Activated CD8-positive, alpha-beta memory T cell treated with anti-CD3 and anti-CD28 coated beads, Interleukin-2, amount 50 U/mL, for 4 hours (primary cell): Measurements from ENCODE around the gene CA11.
A peak's percentile ranks its signal among the peaks of the same experiment; 100 is the strongest.
"Not testable (repeated sequence)": the region's sequence is repeated elsewhere in the genome, so short reads cannot be mapped to it uniquely, and the experiment has no call there.

Source experiments
- DNase-seq: peaks from one replicate; pipeline ENCODE4 v3.0.0-alpha.2; 2020

Gene CA11

DNA sequence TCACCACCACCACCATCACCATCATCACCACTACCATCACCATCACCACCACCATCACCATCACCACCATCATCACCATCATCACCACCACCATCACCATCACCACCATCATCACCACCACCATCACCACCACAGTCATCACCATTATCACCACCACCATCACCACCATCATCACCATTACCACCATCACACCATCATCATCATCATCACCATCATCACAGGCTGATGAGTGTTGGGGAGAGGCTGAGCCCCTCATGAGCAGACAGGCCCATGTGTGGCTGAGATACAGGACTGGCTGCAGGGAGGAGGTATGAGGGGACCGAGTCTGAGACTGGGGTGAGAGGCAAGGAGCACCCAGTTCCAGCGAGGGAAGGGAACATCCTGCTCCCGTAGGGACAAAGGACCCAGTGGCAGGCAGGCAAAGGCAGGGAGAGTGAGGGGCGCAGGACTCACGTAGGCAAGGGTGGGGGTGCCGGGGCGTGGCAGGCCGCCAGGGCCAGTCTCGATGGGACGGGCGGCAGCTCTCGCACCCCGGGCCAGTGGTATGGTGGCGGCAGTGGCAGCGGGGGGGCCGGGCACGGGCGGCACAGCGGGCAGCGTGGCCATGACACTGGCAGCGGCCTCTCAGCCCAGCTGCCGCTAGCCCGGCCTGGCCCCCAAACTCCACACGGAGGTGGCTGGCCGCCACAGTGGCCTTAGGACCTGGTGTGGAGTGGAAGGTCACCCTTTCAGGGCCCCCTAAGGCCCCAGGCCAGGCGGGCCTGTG lies 24.1 kb upstream of the CA11 start:
- DNase-seq = no peak

GRCh38 chr19:48668761-48669160 lies 22.8 kb upstream of the CA11 start:
- DNase-seq = no peak

DNA sequence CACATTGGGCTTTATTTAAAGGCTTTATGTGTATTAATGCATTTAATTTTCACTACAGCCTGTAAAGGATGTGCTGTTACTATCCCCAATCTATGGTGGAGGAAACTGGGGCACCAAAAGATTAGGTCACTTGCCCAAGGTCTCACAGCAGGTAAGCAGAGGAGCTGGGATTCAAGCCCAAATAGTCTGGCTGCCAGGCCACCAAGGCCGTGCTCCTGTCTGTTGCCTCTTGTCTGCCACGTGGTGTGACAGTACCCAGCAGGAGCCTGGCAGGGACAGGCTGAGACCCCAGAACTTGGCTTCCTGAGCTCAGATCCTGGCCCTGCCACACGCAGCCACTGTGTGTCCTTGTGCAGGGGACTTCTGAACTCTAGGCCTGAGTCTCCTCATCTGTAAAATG lies 22.3 kb upstream of the CA11 start:
- no peak for DNase-seq

GRCh38 chr19:48665786-48666185 lies 19.8 kb upstream of the CA11 start:
- no peak for DNase-seq

DNA sequence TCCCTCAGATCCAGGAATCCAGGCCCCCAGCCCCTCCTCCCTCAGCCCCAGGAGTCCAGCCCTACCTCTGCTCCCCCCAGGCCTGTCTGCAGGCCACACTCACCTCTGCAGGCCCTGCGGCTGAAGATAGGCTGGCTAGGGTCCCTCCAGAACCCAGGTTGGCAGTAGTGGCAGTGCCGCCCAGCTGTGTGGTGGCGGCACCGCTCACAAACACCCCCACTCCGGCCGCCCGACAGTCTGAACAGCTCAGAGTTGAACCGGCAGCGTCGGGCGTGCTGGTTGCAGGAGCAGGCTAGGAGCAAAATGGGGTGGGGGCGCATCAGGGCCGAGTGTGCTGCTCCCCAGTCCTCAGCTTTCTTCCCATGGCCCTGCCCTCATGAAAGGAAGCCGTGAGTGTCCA lies 18.5 kb upstream of the CA11 start:
- no peak for DNase-seq

- no peak for DNase-seq
These were observed 17.7 kb upstream of the CA11 start for GRCh38 chr19:48663667-48664066.

- no peak for DNase-seq
These were observed 15.7 kb upstream of the CA11 start for GRCh38 chr19:48661711-48662090.

DNA sequence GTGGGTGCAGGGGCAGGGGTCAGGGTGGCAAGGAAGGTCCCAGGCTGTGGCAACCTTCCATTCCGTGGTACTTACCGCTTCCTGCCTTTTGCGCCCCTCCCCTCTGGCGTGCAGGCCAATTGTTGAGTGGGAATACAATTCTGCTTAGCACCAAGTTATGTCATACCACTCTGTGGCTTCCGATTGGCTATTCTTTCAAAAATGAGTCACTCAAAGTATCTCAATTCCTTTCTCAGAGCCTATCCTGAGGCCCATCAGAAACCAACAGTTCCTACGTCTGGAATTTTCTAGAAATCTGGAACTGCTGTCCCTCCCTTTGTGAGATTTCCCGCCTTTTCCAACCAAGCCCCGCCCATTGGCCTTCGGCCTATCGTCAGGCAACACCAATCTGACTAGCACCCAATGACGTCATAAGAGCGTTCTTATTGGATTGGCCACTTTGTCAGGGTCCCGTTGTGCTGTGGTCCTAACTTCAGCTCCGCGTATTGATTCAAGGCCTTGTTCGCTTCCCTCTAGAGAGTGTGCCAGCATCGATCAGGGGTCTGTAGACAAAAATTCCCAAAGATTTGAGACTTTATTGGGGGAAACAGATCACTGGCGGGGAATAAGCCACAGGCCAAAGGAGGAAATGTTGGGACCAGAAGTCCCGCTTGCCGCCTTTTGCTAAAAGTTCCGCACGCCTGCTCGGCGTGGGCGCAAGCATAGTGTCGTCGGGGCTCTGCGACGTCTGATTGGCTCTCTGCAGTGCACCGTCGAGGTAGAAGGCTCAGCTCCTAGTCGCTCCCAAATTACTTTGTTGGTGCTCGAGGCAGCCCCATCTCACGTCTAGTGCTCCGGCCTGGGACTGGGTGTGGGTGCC lies 15.1 kb upstream of the CA11 start:
- DNase-seq = peak; percentile 78

DNA sequence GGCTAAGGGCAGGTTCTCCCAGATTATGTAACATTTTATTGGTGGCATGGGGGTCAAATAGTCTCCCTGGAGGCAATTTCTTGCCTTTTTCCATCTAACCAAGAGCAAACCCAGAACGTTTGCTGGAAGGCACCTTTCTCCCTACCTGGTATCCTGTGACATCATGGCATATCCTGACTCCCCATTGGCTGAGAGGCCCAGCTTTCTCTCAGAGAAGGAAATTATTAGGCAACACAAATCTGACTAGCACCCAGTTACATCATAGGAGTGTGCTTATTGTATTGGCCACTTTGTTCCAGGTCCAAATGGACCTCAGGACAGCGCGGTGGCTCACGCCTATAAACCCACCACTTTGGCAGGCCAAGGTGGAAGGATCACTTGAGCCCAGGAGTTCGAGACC lies 13.8 kb upstream of the CA11 start:
- no peak for DNase-seq

- DNase-seq = no peak
These were observed 12.5 kb upstream of the CA11 start for GRCh38 chr19:48658483-48658882.

- DNase-seq = not testable (repeated sequence)
These were observed 11.8 kb upstream of the CA11 start for GRCh38 chr19:48657828-48658227.

DNA sequence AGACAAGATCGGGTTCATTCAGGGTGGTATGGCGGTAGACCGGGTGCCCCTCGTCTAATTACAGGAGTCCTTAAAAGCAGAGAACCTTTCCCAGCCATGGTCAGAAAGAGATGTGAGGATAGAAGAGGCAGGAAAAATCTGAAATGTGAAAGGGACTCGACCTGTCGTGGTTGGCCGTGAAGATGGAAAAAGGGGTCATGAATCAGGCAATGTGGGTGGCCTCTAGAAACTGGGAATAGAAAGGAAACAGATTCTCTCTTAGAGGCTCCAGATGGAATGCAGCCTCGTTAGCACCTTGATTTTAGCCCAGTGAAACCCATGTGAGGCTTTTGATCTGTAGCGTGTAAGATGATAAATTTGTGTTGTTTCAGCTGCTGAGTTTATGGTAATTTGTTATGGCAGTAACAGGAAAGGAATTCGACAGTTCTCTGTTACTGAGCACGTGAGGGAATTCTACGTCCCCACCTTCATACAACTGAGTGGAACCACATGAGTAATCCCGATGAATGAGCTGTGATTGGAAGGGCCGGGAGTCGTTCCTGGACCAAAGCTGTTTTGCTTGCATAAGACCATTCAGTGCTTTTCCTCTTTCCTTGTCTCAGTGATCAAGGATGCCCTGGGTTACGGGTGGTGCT lies 11.0 kb upstream of the CA11 start:
- DNase-seq = no peak

- DNase-seq = no peak
These were observed 8.5 kb upstream of the CA11 start for GRCh38 chr19:48654299-48655059.

GRCh38 chr19:48651683-48652048 lies 5.7 kb upstream of the CA11 start:
- DNase-seq = no peak

DNA sequence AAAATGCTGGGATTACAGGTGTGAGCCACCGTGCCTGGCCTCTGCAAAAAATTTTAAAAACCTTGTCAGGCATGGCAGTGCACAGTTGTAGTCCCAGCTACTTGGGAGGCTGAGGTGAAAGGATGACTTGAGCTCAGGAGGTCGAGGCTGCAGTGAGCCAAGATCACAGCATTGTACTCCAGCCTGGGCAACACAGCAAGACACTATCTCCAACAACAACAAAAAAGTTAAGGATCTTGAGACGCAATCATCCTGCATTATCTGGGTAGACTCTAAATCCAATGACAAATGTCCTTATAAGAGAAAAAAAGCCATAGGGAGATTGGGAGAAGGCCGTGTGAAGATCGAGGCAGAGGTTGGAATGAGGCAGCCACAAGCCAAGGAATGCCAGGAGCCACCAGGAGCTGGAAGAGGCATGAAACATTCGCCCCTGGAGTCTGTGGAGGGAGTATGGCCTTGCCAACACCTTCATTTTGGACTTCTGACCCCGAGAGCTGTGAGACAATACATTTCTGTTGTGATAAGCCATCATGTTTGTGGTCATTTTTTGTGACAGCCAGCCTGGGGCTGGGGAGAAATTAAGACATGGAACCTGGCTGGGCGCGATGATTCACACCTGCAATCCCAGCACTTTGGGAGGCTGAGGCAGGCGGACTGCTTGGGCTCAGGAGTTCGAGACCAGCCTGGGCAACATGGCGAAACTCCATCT lies 5.1 kb upstream of the CA11 start:
- DNase-seq = no peak

- no peak for DNase-seq
These were observed 2.1 kb upstream of the CA11 start for GRCh38 chr19:48648134-48648533.

GRCh38 chr19:48646722-48647216 lies 782 bp upstream of the CA11 start:
- DNase-seq = no peak

GRCh38 chr19:48645620-48646000 lies 377 bp downstream of the CA11 start:
- no peak for DNase-seq

DNA sequence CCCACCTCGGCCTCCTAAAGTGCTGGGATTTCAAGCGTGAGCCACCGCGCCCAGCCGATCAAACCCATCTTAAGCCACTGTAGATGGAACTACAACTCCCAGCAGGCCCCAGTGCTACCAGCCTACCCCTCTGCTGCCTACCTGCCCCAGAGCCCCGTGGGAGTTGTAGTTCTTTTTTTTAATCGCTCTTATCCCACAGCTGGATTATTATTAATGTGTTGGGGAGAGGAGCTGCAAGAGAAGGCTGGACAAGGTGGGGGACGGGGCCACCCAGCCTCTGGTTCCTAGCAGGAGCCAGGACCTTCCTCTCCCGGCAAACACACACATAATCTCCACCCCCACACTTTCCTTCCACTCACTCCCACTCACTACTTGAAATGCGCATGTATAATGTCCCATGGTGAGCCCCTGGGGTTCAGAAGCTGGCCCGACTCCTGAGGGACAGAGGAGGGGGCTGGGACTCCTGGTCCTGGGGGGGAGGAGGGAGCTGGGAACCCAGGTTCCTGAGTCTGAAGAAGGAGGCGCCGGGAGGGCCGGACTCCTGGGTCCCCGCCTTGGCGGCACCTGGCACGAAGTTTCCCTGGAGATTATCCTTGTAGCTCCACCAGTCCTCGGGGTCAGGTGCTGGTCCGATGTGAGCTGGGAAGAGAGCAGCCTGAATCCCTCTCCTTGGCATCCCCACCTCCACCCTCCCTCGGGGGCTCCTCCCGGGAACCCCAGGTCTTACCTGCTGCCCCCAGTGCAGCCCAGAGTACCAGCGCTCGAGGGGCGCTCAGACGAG lies 958 bp downstream of the CA11 start:
- DNase-seq = peak; percentile 75

DNA sequence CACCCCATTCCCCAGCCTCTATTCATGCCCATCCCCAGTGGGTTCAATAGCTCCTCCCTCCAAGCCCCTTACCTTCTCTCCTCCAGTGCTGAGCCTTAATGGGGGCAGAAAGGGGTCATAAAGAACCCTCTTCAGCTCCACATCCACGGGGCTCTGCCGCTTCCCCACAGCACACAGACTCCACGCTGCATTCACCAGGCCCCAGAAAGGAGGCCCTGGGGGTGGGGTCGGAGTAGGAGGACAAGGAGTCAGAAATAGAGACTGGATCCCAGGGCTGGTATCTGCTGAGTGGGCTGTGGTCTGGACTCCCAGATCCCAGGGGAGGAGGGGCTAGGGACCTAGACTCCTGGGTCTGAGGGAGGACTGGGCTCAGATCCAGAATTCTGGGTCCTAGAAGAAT lies 1.6 kb downstream of the CA11 start:
- DNase-seq = no peak

- DNase-seq = no peak
These were observed 3.1 kb downstream of the CA11 start for GRCh38 chr19:48642862-48643261.

DNA sequence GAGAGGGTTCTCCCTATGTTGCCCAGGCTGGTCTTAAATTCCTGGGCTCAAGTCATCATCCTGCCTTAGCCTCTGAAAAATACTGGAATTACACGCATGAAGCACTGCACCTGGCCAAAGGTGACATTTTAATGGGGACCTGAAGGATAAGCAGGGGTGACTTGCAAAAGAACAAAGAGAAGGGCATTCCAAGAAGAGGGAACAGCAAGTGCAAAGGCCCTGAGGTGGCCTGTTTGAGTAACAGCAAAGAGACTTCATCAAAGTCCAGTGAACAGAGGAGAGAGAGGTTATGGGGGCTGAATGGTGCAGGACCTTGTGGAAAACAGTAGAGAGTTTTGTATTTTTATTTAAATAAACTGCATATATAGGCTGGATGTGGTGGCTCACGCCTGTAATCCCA lies 4.1 kb downstream of the CA11 start:
- DNase-seq = no peak
